Ovary (tissue), 9 donors: ENCODE measurements around the gene PLEKHA8. TPM values are rescaled to one million over a fixed set of nuclear protein-coding genes. Genes with fewer than 3 reads are reported as not detected.

Experiments
- DNase-seq, 5 donors: peaks; one replicate each; pipeline ENCODE4 v3.0.0-alpha.2; 2019 to 2020
- H3K27ac ChIP-seq, 2 donors: fragments of 200-600 bp; one replicate each; pipeline versions ENCODE4 v1.5.1 to v1.8.0; 2019 to 2022
- H3K27me3 ChIP-seq: fragments of 200-600 bp; one replicate; pipeline ENCODE4 v1.8.0; 2022
- H3K36me3 ChIP-seq: fragments of 200-600 bp; sonication (generic); one replicate; pipeline ENCODE4 v1.5.1; 2019
- H3K4me1 ChIP-seq: one replicate; pipeline ENCODE4 v1.8.1; 2013; ENCODE audit warnings: mild to moderate bottlenecking, moderate library complexity; ENCODE audit not compliant: insufficient read depth
- H3K4me3 ChIP-seq: fragments of 200-600 bp; sonication (generic); one replicate; pipeline ENCODE4 v1.5.1; 2017
- H3K9me3 ChIP-seq, 2 donors: fragments of 200-600 bp in 1 of 2; sonication (generic) in 1 of 2; one replicate each; pipeline versions ENCODE4 v1.5.1 to v1.8.1; 2013 to 2019; ENCODE audit warnings: mild to moderate bottlenecking in 1 of 2, moderate library complexity in 1 of 2
- EP300 ChIP-seq: sonication (generic); formaldehyde crosslinking; IDR thresholded peaks from one replicate; pipeline ENCODE4 v1.6.1; 2017; ENCODE audit warnings: antibody characterized with exemption
- POLR2A ChIP-seq: fragments of 450-650 bp; IDR thresholded peaks from one replicate; pipeline ENCODE4 v1.6.1; 2017; ENCODE audit warnings: antibody characterized with exemption, mild to moderate bottlenecking, moderate library complexity
- WGBS, 3 donors: extraction: QIAGEN DNeasy Blood & Tissue Kit in 1 of 3; methylation state at CpG; one replicate each; pipeline versions ENCODE4 v1.1.5 to v1.1.7; 2013 to 2017; 5-methylcytosine and 5-hydroxymethylcytosine counted together
- intact Hi-C, 4 donors: fragments of 100-400 bp; cut with DNase I; formaldehyde crosslinking; loops; one replicate each; pipeline versions ENCODE4 v1.11.0 to v1.15.1; 2022 to 2023
- polyA plus RNA-seq, 2 donors: library from polyadenylated mRNA; stranded (reverse); fragments of 200-250 nt in 1 of 2; fragments of 350-450 nt in 1 of 2; fragmentation: Illumina TruSeq in 1 of 2; extraction: RNeasy Lipid Tissue Mini Kit (QIAGEN cat#74804) in 1 of 2; gene quantifications; one replicate each; pipeline ENCODE4 v1.2.3, GENCODE V29; 2013 to 2014
- total RNA-seq, 7 donors: library from RNA; depleted of rRNA in 2 of 7; stranded (reverse); fragments of >200 nt in 2 of 7; fragmentation: NEBNext Ultra II Directional in 3 of 7; extraction: Animal tissue kit (Norgen Biotek cat#: 25700) in 3 of 7; gene quantifications; one replicate each; pipeline versions ENCODE4 v1.1.0 to v1.2.4, GENCODE V29; 2016 to 2023
- TF ChIP-seq, protein P1 (sequence below), 3 donors: fragments of 450-650 bp in 2 of 3; fragments of 200-600 bp in 1 of 3; IDR thresholded peaks; one replicate each; pipeline versions ENCODE4 v1.5.1 to v1.8.0; 2016 to 2022; ENCODE audit warnings: antibody characterized with exemption in 3 of 3, mild to moderate bottlenecking in 1 of 3
- donor health status: DM: no; HTN: no; CAD: no; lungs with moderate emphysema.
- donor health status: DM: no; HTN: no; CAD: no.
- donor health status: Bipolar disorder and iron deficiency.
- donor health status: DM: yes; HTN: yes; CAD: no.
- donor health status: DM: no; HTN: no; CAD: no.
- donor health status: DM: yes; HTN: yes; CAD: no.

PLEKHA8 gene
- total and polyA plus RNA-seq, 9 donors = 3.1 to 12.8 (median 10.0) TPM

DNA sequence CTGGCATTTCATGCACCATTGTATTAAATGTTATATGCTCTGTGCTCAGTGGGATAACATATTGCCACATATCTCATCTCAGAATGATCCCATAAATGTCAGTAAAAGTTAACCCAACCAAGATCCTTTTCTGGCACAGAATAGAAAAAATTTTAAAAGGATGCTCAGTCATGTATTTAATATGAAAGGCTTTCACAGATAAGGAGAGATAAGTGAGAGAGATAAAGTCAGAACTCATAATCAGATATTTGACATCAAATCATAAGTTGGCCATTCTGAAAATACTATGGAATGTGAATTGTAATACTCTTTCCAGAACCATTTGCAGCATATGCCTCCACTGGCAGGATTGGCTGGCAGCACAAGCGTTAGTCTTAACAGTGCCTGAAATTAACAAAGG is 38.5 kb downstream of the PLEKHA8 start:
- H3K9me3 ChIP-seq = no peaks in the 10 kb centered on the region
- no peak overlapping the region for H3K4me3 ChIP-seq
- intact Hi-C loops = no loop called here
- no peaks in the 10 kb centered on the region for H3K27me3 ChIP-seq
- 94 to 100% (median 100%) methylated on average over 1 of the region's 1 CpG for WGBS, 3 donors
- H3K36me3 ChIP-seq = no peaks in the 10 kb centered on the region
- no peak overlapping the region for H3K27ac ChIP-seq
- no peaks in the 10 kb centered on the region for H3K4me1 ChIP-seq
- TF ChIP-seq POLR2A (no peak), EP300 (no peak)
- TF ChIP-seq, protein P1, sequence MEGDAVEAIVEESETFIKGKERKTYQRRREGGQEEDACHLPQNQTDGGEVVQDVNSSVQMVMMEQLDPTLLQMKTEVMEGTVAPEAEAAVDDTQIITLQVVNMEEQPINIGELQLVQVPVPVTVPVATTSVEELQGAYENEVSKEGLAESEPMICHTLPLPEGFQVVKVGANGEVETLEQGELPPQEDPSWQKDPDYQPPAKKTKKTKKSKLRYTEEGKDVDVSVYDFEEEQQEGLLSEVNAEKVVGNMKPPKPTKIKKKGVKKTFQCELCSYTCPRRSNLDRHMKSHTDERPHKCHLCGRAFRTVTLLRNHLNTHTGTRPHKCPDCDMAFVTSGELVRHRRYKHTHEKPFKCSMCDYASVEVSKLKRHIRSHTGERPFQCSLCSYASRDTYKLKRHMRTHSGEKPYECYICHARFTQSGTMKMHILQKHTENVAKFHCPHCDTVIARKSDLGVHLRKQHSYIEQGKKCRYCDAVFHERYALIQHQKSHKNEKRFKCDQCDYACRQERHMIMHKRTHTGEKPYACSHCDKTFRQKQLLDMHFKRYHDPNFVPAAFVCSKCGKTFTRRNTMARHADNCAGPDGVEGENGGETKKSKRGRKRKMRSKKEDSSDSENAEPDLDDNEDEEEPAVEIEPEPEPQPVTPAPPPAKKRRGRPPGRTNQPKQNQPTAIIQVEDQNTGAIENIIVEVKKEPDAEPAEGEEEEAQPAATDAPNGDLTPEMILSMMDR (IDR thresholded peaks at IDR 0.05) = no peak
- DNase-seq = no peak

DNA sequence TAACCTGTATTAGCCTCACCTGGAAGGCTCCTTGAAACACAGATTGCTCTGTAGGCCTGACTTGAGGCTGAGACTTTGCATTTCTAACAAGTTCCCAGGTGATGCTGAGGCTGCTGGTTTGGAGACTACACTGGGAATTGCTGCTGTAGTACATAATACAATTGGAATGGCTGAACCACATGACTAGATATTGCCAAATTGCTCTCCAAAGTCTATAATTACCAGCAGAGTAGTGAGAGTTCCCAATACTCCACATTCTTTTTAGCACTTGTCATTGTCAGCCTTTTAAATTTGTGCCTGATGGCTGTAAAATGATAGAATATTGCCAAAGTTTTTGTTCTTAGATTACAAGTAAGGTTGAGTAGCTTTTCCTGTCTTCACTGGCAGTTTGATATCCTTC is 39.9 kb downstream of the PLEKHA8 start:
- Histone ChIP-seq H3K9me3 (no peaks in the 10 kb centered on the region), H3K36me3 (no peaks in the 10 kb centered on the region), H3K27ac (no peak overlapping the region), H3K4me3 (no peak overlapping the region), H3K27me3 (no peaks in the 10 kb centered on the region), H3K4me1 (no peaks in the 10 kb centered on the region)
- TF ChIP-seq EP300 = no peak
- TF ChIP-seq, protein P1 (IDR thresholded peaks at IDR 0.05) = no peak
- no peak for TF ChIP-seq POLR2A
- intact Hi-C loops = no loop called here
- DNase-seq = no peak

DNA sequence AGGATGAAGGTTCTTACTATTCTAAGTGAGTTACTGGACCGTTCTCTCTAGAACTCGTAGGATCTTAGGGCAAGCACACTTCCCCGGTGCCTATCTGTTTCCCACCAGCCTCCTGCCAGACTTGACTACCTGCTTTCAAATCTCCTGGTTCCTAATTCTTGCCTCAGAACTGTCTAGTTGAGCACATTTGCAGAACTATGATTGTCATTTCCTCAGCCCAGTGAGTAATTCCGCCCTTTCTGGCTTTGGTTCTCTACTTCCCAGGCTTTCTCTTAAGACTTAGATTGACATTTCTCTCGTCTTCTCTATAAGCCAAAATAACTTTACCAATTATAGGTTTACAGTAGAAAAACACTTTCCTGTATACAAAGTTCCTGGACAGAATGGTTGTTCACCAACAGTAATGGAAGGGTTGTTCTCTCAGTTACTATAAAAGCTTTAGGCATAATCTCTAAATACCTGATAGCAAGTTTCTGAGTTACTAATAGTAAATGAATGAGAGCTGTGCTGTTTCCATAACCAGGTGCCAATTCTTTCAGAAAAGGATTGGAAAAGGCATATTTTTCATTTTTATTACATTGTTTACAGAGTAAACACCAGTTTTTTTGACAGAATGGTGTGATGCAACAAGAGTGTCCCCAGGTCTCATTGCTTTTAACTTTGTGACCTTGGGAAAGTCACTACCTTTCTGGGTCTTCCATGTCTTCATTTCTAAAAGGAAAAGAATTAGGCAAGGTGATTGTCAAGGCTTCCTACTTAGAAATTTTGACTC is 41.1 kb downstream of the PLEKHA8 start:
- TF ChIP-seq, protein P1 (IDR thresholded peaks at IDR 0.05) = no peak
- TF ChIP-seq POLR2A = no peak

DNA sequence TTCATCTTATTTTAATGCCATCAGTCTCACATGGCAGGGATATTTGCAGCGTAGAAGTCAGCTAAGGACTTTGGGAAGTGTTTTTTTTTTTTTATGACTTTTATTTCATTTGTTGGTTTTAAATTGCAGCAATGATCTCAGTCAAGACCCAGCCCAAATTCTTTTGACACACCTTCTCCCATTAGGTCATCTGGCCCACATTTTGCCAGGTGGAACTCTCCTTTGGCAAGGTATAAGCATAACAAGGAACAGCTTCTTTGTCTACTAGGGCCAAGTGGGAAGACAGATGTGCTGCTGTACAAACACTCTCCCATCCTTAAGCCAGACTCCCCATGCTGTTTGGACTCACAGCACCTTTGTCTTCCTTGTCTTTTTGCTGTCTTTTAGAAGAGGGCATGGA is 41.8 kb downstream of the PLEKHA8 start:
- H3K27ac ChIP-seq = no peak overlapping the region
- no peak for DNase-seq
- no peaks in the 10 kb centered on the region for H3K36me3 ChIP-seq
- WGBS, 3 donors = 0 to 4% (median 0%) methylated on average over 1 of the region's 1 CpG
- TF ChIP-seq POLR2A = no peak
- no peak for TF ChIP-seq EP300
- TF ChIP-seq, protein P1 (IDR thresholded peaks at IDR 0.05) = no peak
- no peak overlapping the region for H3K4me3 ChIP-seq
- H3K9me3 ChIP-seq = no peaks in the 10 kb centered on the region
- H3K4me1 ChIP-seq = no peaks in the 10 kb centered on the region
- H3K27me3 ChIP-seq = no peaks in the 10 kb centered on the region
- intact Hi-C loops = no loop called here

More for the DNA sequence above, 41.1 kb downstream of the PLEKHA8 start:
- Histone ChIP-seq H3K27ac (no peak overlapping the region), H3K9me3 (no peaks in the 10 kb centered on the region), H3K4me1 (no peaks in the 10 kb centered on the region), H3K36me3 (no peaks in the 10 kb centered on the region), H3K4me3 (no peak overlapping the region), H3K27me3 (no peaks in the 10 kb centered on the region)
- no peak for DNase-seq
- 80 to 95% (median 94%) methylated on average over 5 of the region's 5 CpGs for WGBS, 3 donors
- intact Hi-C loops = no loop called here
